GM12873 (cell line): ENCODE data around the gene PMAIP1.

Experiments used
- TF ChIP-seq, protein P1 (sequence below): IDR thresholded peaks from 2 replicates; pipeline ENCODE4 v1.5.1; 2012; ENCODE audit warnings: low read depth, mild to moderate bottlenecking, moderate library complexity, low read length, control low read depth; ENCODE audit not compliant: insufficient read depth; ENCODE audit errors: missing control alignments

Gene PMAIP1

DNA sequence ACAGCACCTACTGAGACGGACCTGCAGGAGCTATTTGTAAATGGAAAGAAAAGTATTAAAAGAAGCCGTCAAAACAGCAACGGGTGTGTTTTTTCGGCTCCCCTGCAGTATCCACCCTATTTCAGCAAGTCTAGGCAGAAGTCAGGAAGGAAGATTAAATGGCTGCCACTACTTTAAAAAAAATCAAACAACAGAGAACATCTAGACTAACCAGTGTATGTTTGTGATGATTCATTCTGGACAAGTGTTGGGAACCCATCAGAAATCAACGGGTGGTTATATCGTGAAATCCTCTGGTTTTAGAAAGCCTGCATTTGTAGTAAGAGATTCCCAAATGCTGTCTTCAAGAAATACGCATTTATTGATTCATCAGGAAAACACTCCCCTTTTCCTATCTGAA, 9.0 kb downstream of the PMAIP1 start:
- TF ChIP-seq, protein P1, sequence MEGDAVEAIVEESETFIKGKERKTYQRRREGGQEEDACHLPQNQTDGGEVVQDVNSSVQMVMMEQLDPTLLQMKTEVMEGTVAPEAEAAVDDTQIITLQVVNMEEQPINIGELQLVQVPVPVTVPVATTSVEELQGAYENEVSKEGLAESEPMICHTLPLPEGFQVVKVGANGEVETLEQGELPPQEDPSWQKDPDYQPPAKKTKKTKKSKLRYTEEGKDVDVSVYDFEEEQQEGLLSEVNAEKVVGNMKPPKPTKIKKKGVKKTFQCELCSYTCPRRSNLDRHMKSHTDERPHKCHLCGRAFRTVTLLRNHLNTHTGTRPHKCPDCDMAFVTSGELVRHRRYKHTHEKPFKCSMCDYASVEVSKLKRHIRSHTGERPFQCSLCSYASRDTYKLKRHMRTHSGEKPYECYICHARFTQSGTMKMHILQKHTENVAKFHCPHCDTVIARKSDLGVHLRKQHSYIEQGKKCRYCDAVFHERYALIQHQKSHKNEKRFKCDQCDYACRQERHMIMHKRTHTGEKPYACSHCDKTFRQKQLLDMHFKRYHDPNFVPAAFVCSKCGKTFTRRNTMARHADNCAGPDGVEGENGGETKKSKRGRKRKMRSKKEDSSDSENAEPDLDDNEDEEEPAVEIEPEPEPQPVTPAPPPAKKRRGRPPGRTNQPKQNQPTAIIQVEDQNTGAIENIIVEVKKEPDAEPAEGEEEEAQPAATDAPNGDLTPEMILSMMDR: no peak

DNA sequence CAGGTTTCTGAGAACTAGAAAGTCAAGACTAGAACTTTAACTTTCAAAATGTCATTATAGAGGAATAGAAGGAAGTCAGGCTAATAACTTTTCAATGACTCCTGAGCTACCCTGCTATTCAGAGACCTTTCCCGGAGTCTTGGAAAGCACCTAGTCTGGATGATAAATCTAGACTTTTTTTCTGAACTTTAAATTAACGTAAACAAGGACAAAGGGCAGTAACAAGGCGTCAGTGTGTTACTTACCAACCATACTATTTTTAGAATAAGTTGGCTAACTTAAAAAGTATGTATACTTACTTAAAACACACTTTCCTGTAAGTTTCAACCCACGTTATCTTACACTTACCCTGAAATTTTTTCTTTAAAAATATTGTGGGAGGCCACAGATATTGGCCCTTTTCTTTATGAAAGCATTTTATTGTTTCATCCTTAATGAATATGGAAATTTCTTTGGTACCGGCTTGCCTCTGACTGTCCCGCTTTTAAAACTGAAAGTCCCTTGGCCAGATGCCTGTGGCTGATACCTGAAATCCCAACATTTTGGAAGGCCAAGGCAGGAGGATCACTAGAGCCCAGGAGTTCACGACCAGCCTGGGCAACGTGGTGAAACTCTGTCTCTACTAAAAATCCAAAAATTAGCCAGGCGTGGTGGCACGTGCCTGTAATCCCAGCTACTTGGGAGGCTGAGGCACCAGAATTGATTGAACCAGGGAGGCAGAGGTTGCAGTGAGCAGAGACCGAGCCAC, 9.7 kb downstream of the PMAIP1 start:
- TF ChIP-seq, protein P1: no peak

DNA sequence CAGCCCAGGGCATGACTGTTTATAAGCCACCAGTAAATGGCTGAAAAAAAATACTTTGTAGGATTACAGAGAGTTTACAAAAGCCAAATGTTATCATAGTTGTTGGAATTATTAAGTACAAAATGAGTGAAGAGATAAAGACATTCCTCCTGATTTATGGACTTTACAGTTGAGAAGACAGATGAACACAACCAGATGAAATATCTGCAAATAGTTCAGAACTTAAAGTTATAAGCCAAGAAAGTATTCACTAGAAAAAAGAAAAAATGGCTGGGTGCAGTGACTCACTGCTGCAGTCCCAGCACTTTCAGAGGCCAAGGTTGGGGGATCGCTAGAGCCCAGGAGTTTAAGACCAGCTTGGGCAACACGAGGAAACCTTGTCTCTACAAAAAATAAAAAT, 11.2 kb downstream of the PMAIP1 start:
- TF ChIP-seq, protein P1: no peak

DNA sequence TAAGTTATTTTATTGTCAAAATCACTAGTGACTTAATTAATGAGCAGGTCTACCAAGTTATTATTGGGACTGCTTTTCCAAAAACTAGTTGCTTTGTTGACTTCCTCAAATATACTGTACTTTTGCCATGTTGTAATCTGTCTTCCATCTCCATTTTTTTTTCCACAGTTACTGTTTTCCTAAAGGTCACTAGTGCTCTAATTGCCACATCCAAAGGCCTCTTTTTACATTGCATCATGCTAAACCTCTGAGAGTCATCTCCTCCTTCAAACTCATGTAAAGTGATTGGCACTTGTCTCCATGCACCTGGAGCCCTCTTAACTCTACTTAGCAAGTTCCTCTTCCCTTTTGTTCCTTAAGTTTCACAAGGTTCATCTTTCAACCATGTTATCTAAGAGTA, 11.8 kb downstream of the PMAIP1 start:
- TF ChIP-seq, protein P1: no peak

DNA sequence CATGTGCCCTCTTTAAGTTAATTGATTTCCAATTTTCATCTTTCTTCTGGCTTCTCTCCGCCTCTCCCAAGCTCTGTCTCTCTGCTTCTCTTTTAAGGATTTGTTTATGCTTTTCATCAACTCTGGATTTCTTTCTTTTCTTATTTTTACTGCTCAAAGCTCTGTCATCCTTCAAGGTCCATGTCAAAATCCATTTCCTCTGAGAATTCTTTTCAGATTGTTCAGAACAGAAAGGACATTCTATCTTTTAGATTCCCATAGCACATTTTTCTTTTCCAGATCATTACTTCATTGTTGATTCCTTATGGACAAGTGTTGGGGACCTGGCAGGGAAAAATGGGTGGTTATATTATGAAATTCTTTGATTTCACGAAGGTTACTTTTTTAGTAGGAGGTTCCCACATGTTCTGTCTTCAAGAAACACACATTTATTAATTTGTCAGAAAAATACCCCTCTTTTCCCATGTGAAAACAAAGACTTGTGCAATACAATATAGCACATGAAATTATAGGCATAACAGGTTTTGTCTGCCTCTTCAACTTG, 12.3 kb downstream of the PMAIP1 start:
- TF ChIP-seq, protein P1: no peak

DNA sequence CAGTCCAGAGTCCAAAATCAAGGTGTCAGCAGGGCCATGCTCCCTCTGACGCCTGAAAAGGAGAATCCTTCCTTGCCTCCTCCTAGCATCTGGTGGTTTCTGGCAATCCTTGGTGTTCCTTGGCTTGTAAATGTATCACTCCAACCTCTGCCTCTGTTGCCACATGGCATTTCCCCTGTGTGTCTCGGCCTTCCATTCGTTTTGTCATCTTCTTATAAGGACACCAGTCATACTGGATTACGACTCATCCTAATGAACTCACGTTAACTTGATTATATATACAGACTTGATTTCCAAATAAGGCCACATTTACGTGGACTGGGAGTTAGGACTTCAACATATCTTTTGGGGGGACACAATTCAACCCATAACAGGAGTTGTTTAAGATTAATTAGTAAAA, 15.8 kb downstream of the PMAIP1 start:
- TF ChIP-seq, protein P1: no peak

DNA sequence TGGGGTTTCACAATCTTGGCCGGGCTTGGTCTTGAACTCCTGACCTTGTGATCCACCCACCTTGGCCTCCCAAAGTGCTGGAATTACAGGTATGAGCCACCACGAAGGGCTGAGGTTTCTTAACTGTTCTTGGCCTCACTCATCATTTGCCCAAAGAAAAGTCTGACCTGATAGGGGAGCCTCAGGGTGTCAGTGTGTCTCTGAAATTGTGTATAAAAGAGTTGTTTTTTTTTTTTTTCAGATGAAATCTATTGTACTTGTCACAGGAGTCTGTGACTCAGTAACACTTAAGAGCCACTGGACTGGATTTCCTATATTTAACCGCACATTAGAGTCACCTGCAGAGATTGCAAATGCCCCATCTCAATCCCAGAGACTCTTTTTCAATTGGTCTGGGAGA, 16.9 kb downstream of the PMAIP1 start:
- TF ChIP-seq, protein P1: no peak
